Measurements from ENCODE around the gene SLC12A7. TPM values are rescaled to one million over a fixed set of nuclear protein-coding genes. Genes with fewer than 3 reads are reported as not detected.

The SLC12A7 gene
- total and polyA plus RNA-seq, 12 donors = 36.3 to 208 (median 143) TPM

- Histone ChIP-seq H3K36me3 (no peaks in the 10 kb centered on the region), H3K27ac (no peak within 1 kb of the TSS), H3K4me3 (peak within 1 kb of the TSS; percentile 4 to 61 (median 55)), H3K27me3 (peaks cover 0 to 80% (median 28%) of the 10 kb centered on the region in 7 donors), H3K9me3 (no peaks in the 10 kb centered on the region), H3K4me1 (peaks cover 14 to 47% (median 30%) of the 10 kb centered on the region in 9 donors)
- intact Hi-C loops (cut with DNase I) = loop anchor here in 6 of 10 donors (5.0 kb wide), 3 partner anchors 86 to 134 kb away; no protein-coding TSS in a partner anchor
- DNase-seq = peak; percentile 8 to 57
- 2 to 3% methylated on average over 68 to 107 of the region's 108 CpGs for WGBS, 2 donors
- TF ChIP-seq CTCF (IDR thresholded peaks at IDR 0.05) = peak; percentile 47 to 84 (median 61)
- peak in 4 of 8 donors; percentile 6 to 45 (median 23) for ATAC-seq
Observed at GRCh38 chr5:1008451-1009358, 103.2 kb downstream of the SLC12A7 start, which contains the start of gene NKD2. Gene NKD2, plus strand, starts transcription at chr5:1008802. Its CDS starts 256 bp downstream, at chr5:1009058.

GRCh38 chr5:1007681-1008450, 104.0 kb downstream of the SLC12A7 start:
- Histone ChIP-seq H3K9me3 (no peaks in the 10 kb centered on the region), H3K4me1 (peaks cover 14 to 51% (median 31%) of the 10 kb centered on the region in 9 donors), H3K27me3 (peaks cover 0 to 83% (median 28%) of the 10 kb centered on the region in 7 donors), H3K27ac (no peak overlapping the region), H3K4me3 (no peak overlapping the region), H3K36me3 (no peaks in the 10 kb centered on the region)
- TF ChIP-seq CTCF (IDR thresholded peaks at IDR 0.05) = no peak
- intact Hi-C loops (cut with DNase I) = loop anchor here in 6 of 10 donors (5.0 kb wide), 3 partner anchors 86 to 134 kb away; no protein-coding TSS in a partner anchor
- 72 to 76% methylated on average over 23 of the region's 23 CpGs for WGBS, 2 donors
- DNase-seq (peak; percentile 4 to 15), ATAC-seq (no peak)

GRCh38 chr5:1007221-1007680, 104.6 kb downstream of the SLC12A7 start:
- no peak for TF ChIP-seq CTCF (IDR thresholded peaks at IDR 0.05)
- Histone ChIP-seq H3K4me3 (no peak overlapping the region), H3K4me1 (peaks cover 14 to 51% (median 31%) of the 10 kb centered on the region in 9 donors), H3K36me3 (no peaks in the 10 kb centered on the region), H3K9me3 (no peaks in the 10 kb centered on the region), H3K27me3 (peaks cover 0 to 83% (median 28%) of the 10 kb centered on the region in 7 donors), H3K27ac (no peak overlapping the region)
- DNase-seq = peak in 1 of 2 donors; percentile 2
- ATAC-seq = no peak
- intact Hi-C loops (cut with DNase I) = loop anchor here in 6 of 10 donors (5.0 kb wide), 3 partner anchors 85 to 135 kb away; no protein-coding TSS in a partner anchor
- 89 to 90% methylated on average over 17 of the region's 17 CpGs for WGBS, 2 donors

GRCh38 chr5:1006656-1007071, 105.2 kb downstream of the SLC12A7 start:
- Histone ChIP-seq H3K36me3 (no peaks in the 10 kb centered on the region), H3K27me3 (peaks cover 0 to 77% (median 28%) of the 10 kb centered on the region in 7 donors), H3K27ac (no peak overlapping the region), H3K4me3 (no peak overlapping the region), H3K9me3 (no peaks in the 10 kb centered on the region), H3K4me1 (peaks cover 14 to 51% (median 31%) of the 10 kb centered on the region in 9 donors)
- TF ChIP-seq CTCF (IDR thresholded peaks at IDR 0.05) = no peak
- DNase-seq (peak; percentile 1 to 7), ATAC-seq (no peak)
- WGBS, 2 donors = 92 to 95% methylated on average over 5 of the region's 5 CpGs
- intact Hi-C loops (cut with DNase I) = loop anchor here in 6 of 10 donors (5.0 kb wide), 3 partner anchors 84 to 136 kb away; no protein-coding TSS in a partner anchor
